UCSD-AML1 (cell line): Measurements from ENCODE around the gene CLDN15.
A peak's percentile ranks its signal among the peaks of the same experiment; 100 is the strongest.

Source experiments
- DNase-seq: peaks from one replicate; lab custom pipeline; 2025; ENCODE audit not compliant: unreplicated experiment; lab: John Stamatoyannopoulos, UW

CLDN15 gene

GRCh38 chr7:101244375-101245146 lies 7.0 kb upstream of the CLDN15 start, which contains the start of gene FIS1:
TSS of gene FIS1 (minus strand) at chr7:101245081. CDS start at chr7:101245004, 77 bp downstream.
- peak; percentile 88 for DNase-seq

DNA sequence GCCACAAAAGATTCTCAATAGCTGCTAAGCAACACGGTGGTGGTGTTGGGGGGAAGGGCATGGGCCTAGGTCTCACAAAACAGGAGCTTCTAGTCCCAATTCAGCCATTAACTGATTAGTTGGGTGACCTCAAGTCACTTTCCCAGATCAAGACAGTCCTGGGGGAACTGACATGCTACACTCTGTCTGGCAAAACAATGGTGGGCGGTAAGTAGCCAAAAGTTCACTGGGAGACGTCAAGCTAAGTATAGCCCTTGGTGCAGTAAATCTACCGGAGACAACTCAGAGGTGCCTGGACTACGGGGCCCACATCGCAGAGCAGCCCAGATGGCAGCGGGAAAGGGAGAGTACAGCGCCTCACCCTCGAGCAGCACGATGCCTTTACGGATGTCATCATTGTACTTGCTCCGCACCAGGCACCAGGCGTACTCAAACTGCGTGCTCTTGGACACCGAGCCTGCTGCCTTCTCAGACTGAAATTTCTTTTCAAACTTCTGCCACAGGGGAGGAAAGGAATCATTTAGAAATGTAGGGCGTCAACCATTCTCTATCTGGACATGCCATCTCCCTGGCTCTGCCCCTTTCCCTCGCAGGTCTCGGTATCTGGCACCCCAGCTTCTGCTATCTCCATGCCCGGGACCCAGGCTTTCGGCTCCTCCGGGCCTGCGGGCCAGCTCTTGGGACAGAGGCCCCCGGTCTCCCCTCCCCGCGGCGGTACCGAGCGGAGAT lies 6.2 kb upstream of the CLDN15 start:
- peak; percentile 24 for DNase-seq

- DNase-seq: no peak
Observed at GRCh38 chr7:101241443-101242349, 4.1 kb upstream of the CLDN15 start.

DNA sequence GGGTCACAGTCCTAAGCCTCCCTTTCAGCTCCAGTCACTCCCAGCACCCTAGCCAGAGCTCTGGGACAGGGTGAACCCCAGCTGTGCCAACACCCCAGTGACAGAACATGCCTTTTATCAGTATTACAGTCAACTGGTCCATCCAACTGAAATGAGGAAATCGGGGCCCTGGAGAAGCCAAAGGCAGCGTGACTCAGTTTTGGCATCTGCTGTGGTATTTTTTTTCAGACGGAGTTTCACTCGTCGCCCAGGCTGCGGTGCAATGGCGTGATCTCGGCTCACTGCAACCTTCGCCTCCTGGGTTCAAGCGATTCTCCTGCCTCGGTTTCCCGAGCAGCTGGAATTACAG lies 3.4 kb upstream of the CLDN15 start:
- no peak for DNase-seq

- no peak for DNase-seq
Observed at GRCh38 chr7:101240226-101241014, 2.8 kb upstream of the CLDN15 start.

DNA sequence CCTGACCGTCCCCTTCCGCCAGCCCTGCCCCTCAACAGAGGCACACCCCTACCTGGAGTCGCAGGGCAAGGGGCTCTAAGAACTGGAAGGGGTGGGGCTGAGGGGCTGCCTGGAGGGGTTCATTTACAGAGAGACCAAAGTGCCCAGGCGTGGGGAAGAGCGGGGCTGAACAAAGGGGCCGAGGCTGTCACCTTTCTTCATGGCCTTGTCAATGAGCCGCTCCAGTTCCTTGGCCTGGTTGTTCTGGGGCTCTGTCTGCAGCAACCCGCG lies 2.3 kb upstream of the CLDN15 start:
- DNase-seq: no peak

DNA sequence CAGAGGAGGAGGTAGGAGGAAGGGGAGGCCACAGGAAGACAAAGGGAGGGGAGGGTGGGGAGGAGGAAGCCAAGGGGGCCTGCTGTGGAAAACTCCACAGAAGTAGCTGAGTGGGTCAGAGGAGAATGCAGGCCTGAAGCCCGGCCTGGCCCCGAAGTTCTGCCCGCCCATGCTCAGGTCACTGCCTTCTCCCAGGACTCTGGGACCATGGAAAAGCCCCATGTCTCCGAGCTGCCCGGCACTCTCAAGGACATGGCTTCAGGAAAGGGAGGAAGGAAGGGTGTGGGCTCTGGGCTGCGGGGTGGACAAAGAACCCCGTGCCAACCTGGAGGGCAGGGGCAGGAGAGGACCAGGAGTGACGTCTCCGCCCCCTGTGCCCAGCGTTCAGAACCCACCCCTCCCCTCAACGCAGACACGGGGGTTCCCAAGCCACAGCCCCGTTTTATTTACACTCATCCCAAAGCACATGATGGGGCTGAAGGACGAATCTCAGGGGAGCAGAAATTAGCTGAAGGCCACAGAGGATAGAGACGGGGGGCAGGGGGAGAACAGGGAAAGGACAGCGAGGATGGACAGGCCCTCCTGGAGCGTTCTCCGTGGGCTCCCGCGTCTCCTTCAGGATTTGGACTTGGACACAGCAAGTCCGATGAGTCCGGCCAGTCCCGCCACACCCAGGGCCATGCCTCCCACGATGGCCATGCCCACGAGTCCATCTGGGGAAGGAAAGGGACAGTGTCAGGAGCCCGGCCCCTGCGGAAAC lies 1.8 kb upstream of the CLDN15 start:
- DNase-seq: peak; percentile 23

DNA sequence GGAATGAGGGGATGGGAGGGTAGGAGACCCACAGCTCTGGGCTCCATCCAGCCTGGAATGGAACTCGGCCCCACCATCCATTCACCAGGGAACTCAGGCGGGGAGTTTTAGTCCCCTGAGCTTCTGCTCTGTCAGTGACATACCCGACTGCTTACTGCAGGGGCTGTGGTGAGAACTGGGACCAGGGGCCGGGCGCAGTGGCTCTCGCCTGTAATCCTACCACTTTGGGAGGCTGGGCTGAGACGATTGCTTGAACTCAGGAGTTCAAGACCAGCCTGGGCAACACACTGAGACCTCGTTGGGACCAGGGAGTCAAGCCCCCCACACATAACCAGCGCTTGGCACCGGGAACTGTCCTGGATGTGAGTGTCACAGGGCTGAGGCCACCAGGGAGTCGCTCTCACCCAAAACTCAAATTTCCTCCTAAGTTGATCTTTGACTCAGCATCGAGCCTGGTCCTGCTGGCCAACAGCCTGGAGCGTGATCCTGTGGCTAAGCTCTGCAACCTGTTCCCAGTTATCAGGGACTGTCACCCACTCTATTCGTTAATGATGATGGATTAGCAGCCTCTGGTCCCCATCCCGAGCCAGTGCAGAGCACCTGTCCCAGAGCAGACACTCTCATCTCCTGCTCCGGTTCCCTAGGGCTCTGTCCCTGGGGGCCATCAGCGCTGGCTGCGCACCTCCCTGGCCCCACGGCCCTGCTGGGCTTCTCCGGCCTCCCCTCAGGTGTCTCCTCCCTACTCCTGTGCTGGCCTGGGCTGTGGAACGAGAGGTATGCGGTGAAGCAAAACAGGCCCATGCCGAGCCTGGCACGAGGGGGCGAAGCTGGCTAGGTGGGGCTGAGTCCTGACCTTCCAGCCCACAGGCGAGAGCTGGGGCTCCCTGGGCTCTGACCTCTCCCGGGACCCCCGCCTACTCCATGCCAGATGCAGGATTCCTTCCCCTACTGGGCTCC lies 902 bp upstream of the CLDN15 start:
- no peak for DNase-seq

DNA sequence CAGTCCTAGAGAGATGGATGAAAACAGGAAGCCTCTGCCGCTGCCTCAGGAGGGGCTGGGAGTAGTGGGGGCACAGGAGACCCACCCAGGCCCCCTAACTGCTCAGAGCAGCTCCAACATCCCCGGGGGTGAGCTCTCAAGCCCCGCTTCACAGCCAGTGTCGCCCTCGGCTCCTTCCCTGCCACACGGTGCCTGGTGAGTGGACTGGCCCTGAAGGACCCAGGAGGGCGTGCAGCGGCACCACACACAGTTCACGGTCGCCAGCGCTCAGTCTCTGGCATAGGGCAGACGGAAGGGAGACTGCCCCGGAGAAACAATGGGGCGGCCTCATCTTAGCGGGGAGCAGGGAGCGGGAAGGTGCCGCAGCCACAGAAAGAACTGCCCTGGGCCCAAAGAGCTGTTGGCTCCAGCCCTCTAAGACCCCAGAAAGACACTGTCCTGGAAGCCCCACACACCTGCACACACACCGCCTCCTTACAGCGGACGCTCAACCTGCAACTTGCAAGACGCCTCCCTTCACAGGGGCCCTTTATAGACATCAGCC lies 1.2 kb downstream of the CLDN15 start:
- DNase-seq: no peak

DNA sequence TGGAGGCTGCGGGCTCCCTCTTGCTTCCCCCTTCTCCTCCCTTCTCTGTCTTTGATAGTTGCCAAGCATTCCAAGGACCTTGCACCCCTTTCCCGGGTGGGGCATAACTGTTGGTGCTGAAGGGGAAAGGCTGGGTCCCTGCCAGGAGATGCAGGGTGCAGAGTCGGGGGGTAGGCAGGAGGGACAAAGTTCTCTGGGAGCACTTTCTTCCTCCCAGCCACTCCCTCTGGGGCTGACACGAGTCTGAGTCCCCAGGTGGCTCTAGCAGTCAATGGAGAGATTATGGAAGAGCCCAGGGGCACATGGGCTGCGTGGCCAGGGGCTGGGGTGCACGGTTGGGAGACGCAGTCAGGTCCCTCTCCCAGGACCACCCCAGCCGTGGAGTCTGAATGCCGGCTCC lies 2.1 kb downstream of the CLDN15 start:
- DNase-seq: no peak

- DNase-seq: peak; percentile 8
Observed at GRCh38 chr7:101235050-101235449, 2.6 kb downstream of the CLDN15 start.

GRCh38 chr7:101234636-101235035 lies 3.0 kb downstream of the CLDN15 start:
- no peak for DNase-seq

DNA sequence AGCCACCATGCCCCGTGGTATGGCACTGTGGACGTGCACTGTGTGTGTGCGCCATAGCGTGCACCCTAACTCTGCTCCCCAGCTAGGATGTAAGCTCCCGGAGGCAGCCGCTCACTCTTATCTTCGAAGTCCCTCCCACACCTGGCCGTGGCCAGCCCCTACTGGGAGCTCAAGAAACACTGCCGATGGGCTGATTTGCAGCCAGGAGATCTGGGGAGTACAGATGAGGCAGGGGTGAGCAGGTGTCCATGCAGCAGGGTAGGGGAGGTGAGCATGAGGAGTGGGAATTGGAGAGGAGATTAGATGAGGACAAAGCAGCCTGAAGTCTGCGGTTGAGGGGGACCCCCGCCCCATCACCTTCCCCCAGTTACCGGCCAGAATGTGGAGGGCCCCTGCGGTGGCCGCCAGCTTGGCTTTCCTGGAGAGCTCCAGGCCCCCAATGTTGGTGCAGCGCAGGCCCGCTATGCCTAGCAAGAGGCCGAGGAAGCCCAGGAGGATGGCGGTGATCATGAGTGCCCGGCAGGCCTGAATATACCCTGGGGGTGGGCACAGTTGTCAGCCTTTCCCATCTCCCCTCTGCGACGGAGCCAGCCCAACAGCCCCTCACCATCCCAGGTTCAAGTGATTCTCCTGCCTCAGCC lies 3.6 kb downstream of the CLDN15 start:
- DNase-seq: no peak

GRCh38 chr7:101232141-101232850 lies 5.3 kb downstream of the CLDN15 start:
- no peak for DNase-seq

DNA sequence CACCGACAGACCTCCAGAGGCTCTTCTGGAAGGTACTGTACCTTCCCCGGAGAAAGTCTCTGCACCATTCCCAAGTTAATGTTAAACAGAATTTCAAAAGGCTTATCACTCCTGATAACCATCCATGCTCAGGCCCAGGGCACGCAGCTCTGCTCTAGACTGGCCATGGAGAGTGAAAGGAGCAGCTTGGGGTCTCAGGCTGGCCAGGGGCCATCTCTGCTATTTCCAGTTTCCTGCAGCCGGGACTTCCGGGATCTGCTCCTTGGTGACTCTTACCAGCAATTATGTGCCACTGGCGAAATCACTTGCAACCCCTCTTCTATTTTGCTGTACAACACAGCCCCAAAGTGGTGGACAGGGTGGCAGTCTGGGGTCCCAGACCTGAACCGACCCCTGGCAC lies 6.0 kb downstream of the CLDN15 start:
- DNase-seq: no peak

- DNase-seq: no peak
Observed at GRCh38 chr7:101226721-101227120, 10.9 kb downstream of the CLDN15 start.

- DNase-seq: no peak
Observed at GRCh38 chr7:101225650-101226049, 12.0 kb downstream of the CLDN15 start.

GRCh38 chr7:101223528-101223927 lies 14.1 kb downstream of the CLDN15 start:
- DNase-seq: no peak
